ENCODE data around the gene KASH5.
A peak's percentile ranks its signal among the peaks of the same experiment; 100 is the strongest.

The KASH5 gene

DNA sequence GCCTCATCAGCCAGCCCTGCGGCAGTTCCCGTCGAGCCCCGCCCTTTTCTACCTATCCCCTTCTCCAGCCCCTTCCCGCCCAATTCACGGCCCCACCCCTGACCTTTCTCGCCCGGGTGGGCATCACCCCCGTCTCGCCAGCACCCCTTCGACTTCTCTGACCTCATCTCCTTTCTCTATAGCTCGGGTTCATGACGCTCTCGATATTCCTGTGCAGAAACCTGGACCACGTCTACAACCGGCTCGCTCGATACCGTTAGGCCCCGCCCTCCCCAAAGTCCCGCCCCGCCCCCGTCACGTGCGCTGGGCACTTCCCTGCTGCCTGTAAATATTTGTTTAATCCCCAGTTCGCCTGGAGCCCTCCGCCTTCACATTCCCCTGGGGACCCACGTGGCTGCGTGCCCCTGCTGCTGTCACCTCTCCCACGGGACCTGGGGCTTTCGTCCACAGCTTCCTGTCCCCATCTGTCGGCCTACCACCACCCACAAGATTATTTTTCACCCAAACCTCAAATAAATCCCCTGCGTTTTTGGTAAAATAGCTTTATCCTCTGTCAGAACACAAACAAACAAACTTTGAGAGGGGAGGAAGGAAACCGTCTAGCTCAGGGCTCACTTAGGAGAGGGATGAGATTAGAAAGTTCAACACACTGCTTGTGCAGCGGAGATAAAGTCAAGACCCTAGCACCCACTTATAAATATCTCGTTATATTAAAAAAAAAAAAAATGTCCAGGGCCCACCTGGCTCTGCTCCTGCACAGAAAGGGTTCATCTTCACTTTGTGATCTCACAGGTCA, 47.8 kb upstream of the KASH5 start:
- Histone ChIP-seq H3K9me3 (ENCODE audit: insufficient read depth, low read length) (no peaks in the 10 kb centered on the region), H3K9ac (ENCODE audit: low read length) (peak overlapping the region; percentile 28; the same call in 1 of the 2 replicates), H3K27me3 (ENCODE audit: low read depth, low read length) (no peaks in the 10 kb centered on the region), H3K79me2 (ENCODE audit: low read length) (peaks cover 34% of the 10 kb centered on the region), H3K4me3 (ENCODE audit: low read length) (peak overlapping the region; percentile 90), H4K20me1 (ENCODE audit: insufficient read depth, low read length) (peaks cover 42% of the 10 kb centered on the region), H3K4me1 (ENCODE audit: low read length) (peaks cover 71% of the 10 kb centered on the region), H3K36me3 (replicated peaks; ENCODE audit: low read depth, low read length) (peaks cover 64% of the 10 kb centered on the region), H3K27ac (ENCODE audit: low read length) (peak overlapping the region; percentile 99), H2AFZ (ENCODE audit: low read depth, low read length) (no peak overlapping the region), H3K4me2 (ENCODE audit: low read length) (peak overlapping the region; percentile 100)
- TF ChIP-seq, protein P1, sequence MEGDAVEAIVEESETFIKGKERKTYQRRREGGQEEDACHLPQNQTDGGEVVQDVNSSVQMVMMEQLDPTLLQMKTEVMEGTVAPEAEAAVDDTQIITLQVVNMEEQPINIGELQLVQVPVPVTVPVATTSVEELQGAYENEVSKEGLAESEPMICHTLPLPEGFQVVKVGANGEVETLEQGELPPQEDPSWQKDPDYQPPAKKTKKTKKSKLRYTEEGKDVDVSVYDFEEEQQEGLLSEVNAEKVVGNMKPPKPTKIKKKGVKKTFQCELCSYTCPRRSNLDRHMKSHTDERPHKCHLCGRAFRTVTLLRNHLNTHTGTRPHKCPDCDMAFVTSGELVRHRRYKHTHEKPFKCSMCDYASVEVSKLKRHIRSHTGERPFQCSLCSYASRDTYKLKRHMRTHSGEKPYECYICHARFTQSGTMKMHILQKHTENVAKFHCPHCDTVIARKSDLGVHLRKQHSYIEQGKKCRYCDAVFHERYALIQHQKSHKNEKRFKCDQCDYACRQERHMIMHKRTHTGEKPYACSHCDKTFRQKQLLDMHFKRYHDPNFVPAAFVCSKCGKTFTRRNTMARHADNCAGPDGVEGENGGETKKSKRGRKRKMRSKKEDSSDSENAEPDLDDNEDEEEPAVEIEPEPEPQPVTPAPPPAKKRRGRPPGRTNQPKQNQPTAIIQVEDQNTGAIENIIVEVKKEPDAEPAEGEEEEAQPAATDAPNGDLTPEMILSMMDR (IDR thresholded peaks at IDR 0.05; ENCODE audit: low read depth, low read length) = peak; percentile 23; the same call in 1 of the 2 replicates
- TF ChIP-seq EZH2phosphoT487 (IDR thresholded peaks at IDR 0.05; ENCODE audit: low read depth) = no peak

GRCh38 chr19:49340865-49341718, 47.0 kb upstream of the KASH5 start:
- no peak for TF ChIP-seq EZH2phosphoT487 (IDR thresholded peaks at IDR 0.05; ENCODE audit: low read depth)
- TF ChIP-seq, protein P1 (IDR thresholded peaks at IDR 0.05; ENCODE audit: low read depth, low read length) = no peak
- peaks cover 26% of the 10 kb centered on the region for H3K79me2 ChIP-seq (ENCODE audit: low read length)
- H3K27ac ChIP-seq (ENCODE audit: low read length) = peak overlapping the region; percentile 99
- no peaks in the 10 kb centered on the region for H3K9me3 ChIP-seq (ENCODE audit: insufficient read depth, low read length)
- H3K36me3 ChIP-seq (replicated peaks; ENCODE audit: low read depth, low read length) = peaks cover 56% of the 10 kb centered on the region
- H4K20me1 ChIP-seq (ENCODE audit: insufficient read depth, low read length) = peaks cover 42% of the 10 kb centered on the region
- H3K4me3 ChIP-seq (ENCODE audit: low read length) = no peak overlapping the region; the same call in 1 of the 2 replicates
- H3K27me3 ChIP-seq (ENCODE audit: low read depth, low read length) = no peaks in the 10 kb centered on the region
- peaks cover 70% of the 10 kb centered on the region for H3K4me1 ChIP-seq (ENCODE audit: low read length)
- H2AFZ ChIP-seq (ENCODE audit: low read depth, low read length) = no peak overlapping the region
- peak overlapping the region; percentile 17 for H3K4me2 ChIP-seq (ENCODE audit: low read length)
- no peak overlapping the region for H3K9ac ChIP-seq (ENCODE audit: low read length)

- no peak overlapping the region for H3K4me2 ChIP-seq (ENCODE audit: low read length)
- no peak for TF ChIP-seq EZH2phosphoT487 (IDR thresholded peaks at IDR 0.05; ENCODE audit: low read depth)
- TF ChIP-seq, protein P1 (IDR thresholded peaks at IDR 0.05; ENCODE audit: low read depth, low read length) = peak; percentile 18; the same call in 1 of the 2 replicates
- no peaks in the 10 kb centered on the region for H3K9me3 ChIP-seq (ENCODE audit: insufficient read depth, low read length)
- H3K36me3 ChIP-seq (replicated peaks; ENCODE audit: low read depth, low read length) = peaks cover 44% of the 10 kb centered on the region
- H2AFZ ChIP-seq (ENCODE audit: low read depth, low read length) = no peak overlapping the region
- peaks cover 14% of the 10 kb centered on the region for H3K79me2 ChIP-seq (ENCODE audit: low read length)
- peaks cover 41% of the 10 kb centered on the region for H4K20me1 ChIP-seq (ENCODE audit: insufficient read depth, low read length)
- no peaks in the 10 kb centered on the region for H3K27me3 ChIP-seq (ENCODE audit: low read depth, low read length)
- H3K27ac ChIP-seq (ENCODE audit: low read length) = peak overlapping the region; percentile 42
- H3K4me1 ChIP-seq (ENCODE audit: low read length) = peaks cover 58% of the 10 kb centered on the region
- no peak overlapping the region for H3K9ac ChIP-seq (ENCODE audit: low read length)
- no peak overlapping the region for H3K4me3 ChIP-seq (ENCODE audit: low read length)
Measured at GRCh38 chr19:49342291-49342721, 45.7 kb upstream of the KASH5 start.

GRCh38 chr19:49343123-49343522, 44.9 kb upstream of the KASH5 start:
- peaks cover 6% of the 10 kb centered on the region for H3K79me2 ChIP-seq (ENCODE audit: low read length)
- H4K20me1 ChIP-seq (ENCODE audit: insufficient read depth, low read length) = peaks cover 33% of the 10 kb centered on the region
- no peaks in the 10 kb centered on the region for H3K9me3 ChIP-seq (ENCODE audit: insufficient read depth, low read length)
- H3K36me3 ChIP-seq (replicated peaks; ENCODE audit: low read depth, low read length) = peaks cover 36% of the 10 kb centered on the region
- H3K4me1 ChIP-seq (ENCODE audit: low read length) = peaks cover 58% of the 10 kb centered on the region
- H3K27ac ChIP-seq (ENCODE audit: low read length) = peak overlapping the region; percentile 42
- H3K4me3 ChIP-seq (ENCODE audit: low read length) = no peak overlapping the region
- no peaks in the 10 kb centered on the region for H3K27me3 ChIP-seq (ENCODE audit: low read depth, low read length)
- no peak overlapping the region for H2AFZ ChIP-seq (ENCODE audit: low read depth, low read length)
- no peak overlapping the region for H3K9ac ChIP-seq (ENCODE audit: low read length)
- TF ChIP-seq, protein P1 (IDR thresholded peaks at IDR 0.05; ENCODE audit: low read depth, low read length) = no peak
- no peak for TF ChIP-seq EZH2phosphoT487 (IDR thresholded peaks at IDR 0.05; ENCODE audit: low read depth)
- H3K4me2 ChIP-seq (ENCODE audit: low read length) = peak overlapping the region; percentile 24
